H4 (cell line): ENCODE data around the gene SLU7. TPM values are rescaled to one million over a fixed set of nuclear protein-coding genes. Genes with fewer than 3 reads are reported as not detected.
"Not testable (repeated sequence)": the region's sequence is repeated elsewhere in the genome, so short reads cannot be mapped to it uniquely, and the experiment has no call there.

Experiments used
- DNase-seq: peaks from one replicate; pipeline ENCODE4 v3.0.0-alpha.2; 2015; ENCODE audit warnings: low spot score
- total RNA-seq: library from RNA; depleted of rRNA; stranded (reverse); fragments of >200 nt; shearing (Covaris generic); gene quantifications from 2 replicates; pipeline ENCODE4 v1.2.3, GENCODE V29; 2014

Gene SLU7
- total RNA-seq, 1 experiment from 2014 or later = 48.3 TPM

DNA sequence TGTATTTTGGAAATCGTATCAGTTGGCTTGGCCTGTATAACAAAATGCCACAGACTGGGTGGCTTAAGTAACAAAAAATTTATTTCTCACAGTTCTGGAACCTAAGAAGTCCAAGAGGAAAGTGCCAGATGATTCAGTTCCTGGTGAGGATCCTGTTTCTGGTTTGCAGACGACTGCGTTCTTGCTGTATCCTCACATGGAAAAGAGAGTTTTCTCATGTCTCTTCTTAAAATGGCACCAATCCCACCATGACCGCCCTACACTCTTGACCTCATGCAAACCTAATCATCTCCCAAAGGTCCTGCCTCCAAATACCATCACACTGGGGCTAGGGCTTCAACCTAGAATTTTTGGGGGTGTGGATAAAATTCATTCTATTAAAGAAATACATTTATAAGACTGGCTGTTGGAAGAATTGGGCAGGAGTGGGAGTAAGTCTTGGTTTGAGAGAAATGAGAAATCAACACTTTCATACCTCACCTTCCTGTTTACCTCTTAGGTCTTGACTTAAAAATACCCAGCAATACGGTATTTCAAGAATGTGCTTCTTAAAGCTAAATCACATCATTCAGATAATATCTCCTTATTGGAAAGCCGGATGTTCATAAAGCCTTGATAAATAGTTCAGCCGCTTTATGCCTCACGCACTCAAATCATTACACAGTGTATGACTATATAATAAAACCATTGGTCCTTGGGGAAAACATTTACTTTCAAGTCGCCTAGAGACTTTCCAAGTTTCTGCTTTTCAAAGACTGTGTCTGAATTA lies 31.5 kb upstream of the SLU7 start:
- DNase-seq = no peak

DNA sequence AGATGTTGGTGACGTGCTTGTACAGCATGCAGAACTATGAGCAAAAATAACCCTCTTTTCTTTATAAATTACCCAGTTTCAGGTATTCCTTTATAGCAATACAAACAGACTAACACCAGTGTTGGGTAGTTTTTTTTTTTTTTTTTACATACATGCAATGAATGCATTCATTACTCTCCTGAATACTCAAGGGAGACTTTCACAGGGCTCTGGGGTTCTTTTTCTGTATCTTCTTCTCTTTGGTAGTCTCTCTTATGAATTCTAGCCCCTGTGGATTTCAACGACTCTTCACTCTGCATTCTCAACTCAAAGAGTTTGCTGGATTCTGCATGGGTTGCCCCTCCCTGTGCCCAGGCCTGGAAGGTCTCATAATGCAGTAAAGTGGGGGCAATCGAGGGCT lies 30.6 kb upstream of the SLU7 start:
- no peak for DNase-seq

DNA sequence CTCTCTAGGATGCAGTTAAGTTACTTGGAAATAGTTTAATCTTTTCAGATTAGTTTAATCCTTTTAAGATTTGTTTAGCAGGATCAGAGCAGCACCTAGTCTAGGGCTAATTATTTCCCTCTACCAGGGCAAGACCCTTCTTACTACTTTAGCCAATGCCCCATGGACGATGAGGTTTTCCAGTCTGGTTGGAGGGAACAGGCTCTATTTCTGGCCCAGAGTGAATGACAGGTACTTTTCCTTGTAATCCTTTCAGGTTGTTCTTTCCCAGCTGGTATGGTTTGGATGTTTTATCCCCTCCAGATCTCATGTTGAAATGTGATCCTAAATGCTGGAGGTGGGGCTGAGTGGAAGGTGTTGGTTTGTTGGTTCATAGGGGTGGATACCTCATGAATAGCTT lies 30.0 kb upstream of the SLU7 start:
- DNase-seq = no peak

DNA sequence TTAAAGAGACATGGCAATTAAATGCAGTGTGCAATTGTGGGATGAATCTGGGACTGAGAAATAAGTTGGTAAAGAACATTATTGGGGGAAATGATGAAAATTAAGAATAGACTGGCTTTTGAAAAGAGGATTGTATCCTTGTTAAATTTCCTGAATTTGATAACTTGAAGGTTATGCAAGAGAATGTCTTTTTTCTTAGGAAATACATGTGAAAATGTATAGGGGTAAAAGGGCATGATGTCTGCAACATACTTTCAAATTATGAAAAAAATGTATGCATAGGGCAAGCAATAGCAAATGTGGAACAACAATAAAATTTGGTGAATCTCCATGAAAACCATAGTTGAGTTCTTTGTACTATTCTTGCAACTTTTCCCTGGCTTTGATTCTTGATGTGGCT lies 26.9 kb upstream of the SLU7 start:
- no peak for DNase-seq

DNA sequence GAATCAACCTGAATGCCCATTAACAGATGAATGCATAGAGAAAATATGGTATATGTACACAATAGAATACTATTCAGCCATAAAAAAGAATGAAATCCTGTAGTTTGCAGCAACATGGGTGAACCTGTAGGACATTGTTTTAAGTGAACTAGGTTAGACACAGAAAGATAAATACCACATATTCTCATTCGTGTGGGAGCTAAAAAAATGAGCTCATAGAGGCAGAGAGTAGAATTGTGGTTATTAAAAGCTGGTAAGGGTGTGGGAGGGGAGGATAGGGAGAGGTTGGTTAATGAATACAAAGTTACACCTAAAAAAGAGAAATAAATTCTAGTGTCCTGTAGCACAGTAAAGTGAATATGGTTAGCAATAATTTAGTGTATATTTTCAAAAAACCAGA lies 26.3 kb upstream of the SLU7 start:
- no peak for DNase-seq

DNA sequence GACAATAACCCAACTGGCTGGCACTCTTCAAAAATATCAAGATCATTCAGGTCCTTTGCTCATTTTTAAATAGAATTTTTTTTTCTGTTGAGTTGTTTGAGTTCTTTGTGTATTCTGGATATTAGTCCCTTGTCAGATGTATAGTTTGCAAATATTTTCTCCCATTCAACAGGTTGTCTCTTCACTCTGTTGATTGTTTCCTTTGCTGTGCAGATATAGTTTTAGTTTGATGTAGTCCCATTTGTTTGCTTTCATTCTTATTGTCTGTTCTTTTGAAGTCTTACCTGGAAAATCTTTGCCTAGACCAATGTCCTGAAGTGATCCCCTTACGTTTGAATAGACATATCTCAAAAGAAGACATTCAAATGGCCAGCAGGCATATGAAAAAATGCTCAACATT lies 25.5 kb upstream of the SLU7 start:
- DNase-seq = no peak

DNA sequence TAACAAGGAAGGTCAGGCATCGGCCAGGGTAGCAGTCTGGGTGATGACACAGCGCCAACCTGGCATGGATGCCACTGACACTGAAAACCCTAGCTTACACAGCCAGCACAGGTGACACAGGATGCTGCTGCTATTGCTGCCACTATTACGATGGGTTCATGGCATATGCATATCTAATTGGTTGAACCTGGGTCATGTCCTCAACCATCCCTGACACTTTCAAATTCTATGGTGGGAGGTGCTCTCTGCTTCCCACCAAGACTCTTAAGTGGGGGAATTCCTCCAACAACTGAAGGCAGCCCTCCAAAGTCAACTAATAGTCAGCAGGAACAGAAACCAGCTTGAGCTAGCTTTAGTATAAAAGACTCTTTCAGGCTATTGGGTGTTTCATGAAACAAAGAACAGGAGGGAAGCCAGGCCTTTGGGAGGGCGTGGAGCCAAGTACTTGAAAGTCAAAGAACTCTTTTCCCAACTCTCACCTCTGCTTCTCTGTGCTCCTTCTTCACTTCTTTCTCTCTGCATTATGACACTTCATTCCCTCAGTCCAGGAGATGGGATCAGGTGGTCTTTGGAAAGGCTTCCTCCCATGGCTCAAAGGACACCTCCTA lies 24.0 kb upstream of the SLU7 start:
- no peak for DNase-seq

DNA sequence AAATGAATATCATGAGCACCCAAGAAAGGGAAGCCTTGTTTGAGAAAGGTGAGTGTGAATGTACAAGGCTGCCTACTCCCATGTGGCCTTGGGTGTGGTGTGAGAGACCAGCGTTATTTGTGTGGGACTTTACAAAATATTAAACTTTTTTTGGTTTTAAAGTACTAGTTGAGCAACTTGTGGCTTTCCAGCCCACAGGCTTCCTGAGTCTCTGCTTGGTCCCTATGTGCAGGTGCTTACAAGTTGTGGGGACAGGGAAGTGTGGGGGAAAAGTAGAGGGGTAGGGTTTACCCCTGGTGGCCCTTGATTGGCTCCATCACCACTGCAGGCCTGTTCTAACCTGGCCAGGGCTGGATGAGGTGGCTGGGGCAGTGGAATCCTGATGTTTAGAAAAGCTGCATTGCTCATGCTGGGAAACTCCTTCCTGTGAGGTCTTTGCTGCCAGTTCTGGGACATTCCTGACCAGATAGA lies 22.5 kb upstream of the SLU7 start:
- no peak for DNase-seq

DNA sequence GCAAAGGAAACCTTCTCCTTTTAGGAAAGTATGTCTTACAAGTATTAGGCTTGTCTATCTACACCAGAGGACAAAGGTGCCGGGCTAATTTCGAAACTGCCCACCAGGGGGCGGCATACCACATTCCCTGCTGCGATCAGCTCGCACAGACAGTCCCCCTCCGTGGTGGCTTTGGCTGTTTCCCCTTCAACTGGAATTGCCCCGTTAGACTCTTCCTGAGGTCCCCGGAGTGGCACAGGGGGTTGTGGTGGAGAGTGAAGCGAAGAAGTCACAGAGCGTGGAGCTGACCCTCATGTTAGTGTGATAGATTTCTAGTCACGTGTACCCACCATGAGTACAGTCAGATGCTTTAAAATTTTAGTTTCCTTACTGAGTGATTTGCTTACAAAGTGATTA lies 20.3 kb upstream of the SLU7 start:
- DNase-seq = peak; percentile 59

DNA sequence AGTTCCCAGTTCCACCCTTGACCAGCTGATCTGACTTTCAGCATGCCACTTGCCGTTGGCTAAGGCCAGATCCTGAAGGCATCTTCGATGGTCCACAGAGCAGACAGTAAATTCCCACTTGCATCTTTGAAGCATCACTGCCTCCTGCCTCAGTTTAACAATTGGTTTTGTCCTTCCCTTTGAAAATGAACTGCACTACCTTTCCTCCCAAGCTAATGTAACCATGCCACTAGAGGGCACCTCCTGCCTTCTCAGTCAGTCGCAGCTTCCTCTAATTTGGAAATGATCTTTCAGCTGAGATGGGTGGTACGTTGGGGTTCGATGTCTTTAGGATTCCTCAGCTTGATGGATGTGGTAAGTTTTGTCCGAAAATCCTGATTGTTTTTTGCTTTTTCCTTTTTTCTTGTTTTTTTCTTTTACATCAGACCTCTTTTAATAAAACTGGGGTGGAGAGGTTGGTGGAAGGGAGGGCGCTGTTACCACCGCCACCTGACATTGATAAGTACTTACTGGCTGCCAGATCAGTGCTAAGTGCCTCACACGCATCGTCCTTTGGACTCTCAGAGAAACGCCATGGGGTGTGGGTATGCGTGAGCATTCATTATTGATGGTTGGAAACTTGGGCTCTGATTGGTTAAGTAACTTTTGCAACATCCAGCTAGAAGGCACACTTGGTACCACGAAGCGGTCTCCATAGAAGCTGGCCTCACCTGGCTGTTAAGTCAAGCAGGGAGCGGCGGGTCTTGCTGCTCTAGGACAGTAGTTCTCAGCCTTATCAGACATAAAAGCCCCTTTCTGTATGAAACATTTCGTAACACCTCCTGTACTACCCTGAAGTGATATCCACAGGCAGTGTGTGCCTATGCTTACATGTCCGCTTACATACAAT lies 19.7 kb upstream of the SLU7 start:
- peak; percentile 67 for DNase-seq

DNA sequence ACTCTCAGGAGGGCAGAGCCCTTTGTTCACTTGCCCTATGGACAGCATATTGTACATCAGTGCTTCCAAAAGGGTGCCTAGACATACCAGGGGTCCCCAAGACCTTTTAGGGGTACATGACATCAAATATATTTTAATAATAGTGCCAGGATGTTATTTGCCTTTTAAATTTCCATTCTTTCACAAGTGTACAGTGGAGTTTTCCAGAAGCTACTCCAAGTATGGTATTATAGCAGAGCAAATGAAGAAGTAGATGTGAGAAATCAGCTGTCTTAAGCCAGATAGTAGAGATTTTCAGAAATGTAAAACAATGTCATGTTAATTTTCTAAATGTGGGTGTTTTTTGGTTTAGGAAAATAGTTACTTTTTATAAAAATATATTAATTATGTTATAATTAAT lies 18.4 kb upstream of the SLU7 start:
- no peak for DNase-seq

DNA sequence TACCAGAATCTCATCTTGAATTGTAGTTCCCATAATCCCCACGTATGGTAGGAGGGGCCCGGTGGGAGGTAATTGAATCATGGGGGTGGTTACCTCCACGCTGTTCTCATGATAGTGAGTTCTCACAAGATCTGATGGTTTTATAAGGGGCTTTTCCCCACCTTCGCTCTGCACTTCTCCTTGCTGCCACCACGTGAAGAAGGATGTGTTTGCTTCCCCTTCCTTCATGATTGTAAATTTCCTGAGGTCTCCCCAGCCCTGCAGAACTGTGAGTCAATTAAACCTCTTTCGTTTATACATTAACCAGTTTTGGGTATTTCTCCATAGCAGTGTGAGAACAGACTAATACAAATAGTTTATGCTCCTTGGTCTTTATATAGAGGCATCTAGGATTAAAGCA lies 17.8 kb upstream of the SLU7 start:
- DNase-seq = not testable (repeated sequence)

DNA sequence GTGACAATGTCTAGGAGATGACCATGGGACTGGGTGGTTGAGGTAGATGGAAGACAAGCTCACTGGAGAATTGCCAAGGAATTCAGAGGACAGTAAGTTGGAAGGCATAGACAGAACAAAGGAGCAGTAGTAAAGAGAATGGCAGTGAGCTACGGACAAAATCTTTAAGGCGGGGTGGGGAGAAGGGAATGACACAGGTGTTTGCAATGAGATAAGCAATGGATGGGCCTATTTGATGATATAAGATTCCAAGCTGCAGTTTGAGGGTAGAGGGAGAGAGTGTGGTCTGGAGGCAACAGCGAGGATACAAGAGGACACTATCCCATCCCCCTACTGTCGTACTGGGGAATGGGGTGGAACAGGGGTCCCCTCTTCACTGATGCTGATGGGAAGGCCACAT lies 17.1 kb upstream of the SLU7 start:
- DNase-seq = no peak

DNA sequence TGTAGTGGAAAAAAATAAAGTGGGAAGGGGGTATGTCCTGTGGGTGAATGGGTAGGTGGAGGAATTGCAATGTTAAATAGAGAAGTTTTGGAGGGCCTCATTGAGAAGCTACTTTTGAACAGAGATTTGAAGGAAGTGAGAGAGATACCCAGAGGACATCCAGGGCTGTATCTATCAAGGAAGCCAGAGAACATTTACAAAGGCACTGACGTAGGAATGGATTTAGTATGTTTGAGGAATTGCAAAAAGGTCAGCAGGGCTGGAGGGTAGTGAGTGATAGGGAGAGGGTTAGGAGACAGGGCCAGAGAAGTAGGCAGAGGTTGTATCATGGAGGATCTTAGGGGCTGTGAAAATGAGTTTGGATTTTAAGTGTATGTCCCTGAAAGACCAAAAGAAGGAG lies 16.7 kb upstream of the SLU7 start:
- no peak for DNase-seq

DNA sequence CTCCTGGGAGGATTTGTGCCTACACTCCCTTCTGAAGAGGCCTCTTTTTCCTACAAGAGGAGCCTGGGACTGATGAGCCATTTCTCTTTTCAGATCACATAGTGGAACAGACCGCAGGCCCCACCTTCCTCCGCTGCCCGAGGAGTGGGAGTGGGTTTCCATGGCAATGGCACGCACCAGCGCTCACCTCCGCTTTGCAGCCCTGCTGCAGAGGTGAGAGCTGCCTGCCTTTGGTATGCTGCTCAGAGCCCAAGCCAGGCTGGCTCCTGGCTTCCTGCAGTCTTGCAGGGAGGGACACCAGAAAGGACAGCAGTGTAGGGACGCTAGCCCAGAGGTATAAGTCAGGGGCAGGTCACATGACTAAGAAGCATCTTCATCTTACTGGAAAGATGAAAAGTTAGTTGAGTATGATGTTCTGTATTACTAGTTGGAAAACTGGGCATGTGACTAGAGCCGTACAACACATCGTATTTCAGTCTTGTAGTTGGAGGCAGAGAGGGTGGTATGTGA lies 15.2 kb upstream of the SLU7 start:
- no peak for DNase-seq

DNA sequence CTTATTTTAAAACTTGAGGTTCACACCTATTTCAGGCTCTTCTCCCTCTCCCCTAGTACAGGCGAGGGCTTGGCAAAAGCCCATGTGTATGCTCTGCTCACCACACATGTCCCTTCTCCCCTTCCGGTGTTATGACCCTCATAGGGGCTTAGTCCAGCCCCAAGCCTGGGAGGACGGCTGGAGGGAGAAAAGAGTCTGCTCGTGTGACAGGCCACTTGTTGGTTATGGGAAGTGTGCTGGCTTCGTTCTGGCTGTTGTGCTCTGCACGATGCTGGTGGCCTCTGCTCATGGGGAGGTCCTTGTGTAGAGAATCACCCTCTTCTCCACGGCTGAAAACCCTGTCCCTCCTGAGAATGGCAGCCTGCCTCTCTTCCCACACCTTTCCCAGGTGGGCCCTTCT lies 13.9 kb upstream of the SLU7 start:
- no peak for DNase-seq

DNA sequence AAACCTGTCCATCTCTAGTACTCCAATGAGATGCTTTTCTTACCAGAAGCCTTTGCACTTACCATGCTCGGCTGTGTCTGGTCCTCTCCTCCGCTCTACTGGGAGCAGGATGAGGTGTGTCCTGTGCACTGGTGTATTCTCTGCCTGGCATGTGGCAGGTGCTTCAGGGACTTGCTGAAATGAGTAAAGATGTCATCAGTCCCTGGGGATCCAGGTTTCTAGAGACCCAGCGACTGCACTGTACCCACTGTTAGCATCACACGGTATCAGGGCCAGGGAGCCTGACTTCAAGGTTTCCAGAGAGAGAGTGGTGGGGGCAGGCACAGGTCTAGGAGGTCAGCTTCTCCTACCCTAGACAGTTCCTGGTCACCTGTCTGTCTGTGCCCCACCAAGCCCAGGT lies 13.3 kb upstream of the SLU7 start:
- no peak for DNase-seq

DNA sequence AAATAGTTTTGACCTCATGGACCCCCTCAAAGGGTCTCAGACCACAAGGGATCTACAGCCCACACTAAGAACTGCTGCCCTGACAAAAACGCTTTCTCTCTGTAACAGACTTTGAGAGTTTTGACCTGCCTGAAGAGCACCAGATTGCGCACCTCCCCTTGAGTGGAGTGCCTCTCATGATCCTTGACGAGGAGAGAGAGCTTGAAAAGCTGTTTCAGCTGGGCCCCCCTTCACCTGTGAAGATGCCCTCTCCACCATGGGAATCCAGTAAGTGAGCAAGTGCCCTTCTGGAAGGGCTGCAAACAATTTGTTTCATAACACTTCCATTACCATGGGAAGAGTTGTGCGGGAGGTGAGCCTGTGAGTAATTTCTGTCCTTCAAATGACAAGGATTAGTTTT lies 8.7 kb upstream of the SLU7 start:
- no peak for DNase-seq

DNA sequence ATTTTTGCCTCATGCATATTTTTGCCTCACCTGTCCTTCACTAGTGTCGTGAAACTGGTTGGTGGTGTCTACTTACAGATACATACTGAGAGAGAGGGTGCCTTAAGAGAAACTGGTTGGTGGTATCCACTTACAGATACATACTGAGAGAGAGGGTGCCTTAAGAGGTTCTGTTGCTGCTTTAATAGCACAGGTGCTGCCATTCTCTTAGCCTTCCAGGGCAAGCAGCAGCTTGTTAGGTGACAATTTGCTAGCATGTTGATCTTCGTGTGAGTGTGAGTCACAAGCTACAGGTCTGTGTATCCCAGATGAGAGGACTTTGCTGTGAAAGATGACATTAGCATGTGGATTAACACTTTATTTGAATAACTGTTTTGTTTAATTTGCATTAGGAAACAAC lies 4.2 kb upstream of the SLU7 start:
- no peak for DNase-seq

DNA sequence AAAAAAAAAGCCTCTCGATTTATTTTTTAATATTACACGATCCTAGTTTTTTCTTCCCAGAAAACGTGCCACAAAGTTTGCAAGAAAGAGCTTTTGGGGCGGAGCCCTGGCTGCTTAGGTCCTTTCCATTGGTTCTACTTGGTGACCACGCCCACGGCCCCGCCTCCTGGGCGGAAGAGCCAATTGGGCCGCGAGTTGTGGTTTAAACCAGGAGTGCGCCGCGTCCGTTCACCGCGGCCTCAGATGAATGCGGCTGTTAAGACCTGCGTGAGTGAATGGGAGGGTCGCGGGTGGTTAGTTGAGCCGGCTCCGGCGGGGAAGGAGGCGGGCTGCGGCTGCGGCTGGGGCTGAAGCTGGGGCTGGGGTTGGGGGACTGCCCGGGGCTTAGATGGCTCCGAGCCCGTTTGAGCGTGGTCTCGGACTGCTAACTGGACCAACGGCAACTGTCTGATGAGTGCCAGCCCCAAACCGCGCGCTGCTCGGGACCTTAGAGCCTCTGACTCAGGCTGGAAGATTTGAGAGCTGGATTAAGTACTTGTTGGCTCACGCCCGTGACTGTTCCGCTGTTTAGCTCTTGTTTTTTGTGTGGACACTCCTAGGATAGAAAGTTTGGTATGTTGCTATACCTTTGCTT lies 2.9 kb upstream of the SLU7 start, which contains the start of gene PTTG1:
Gene PTTG1 (plus strand): TSS at position 231 of the 634 bp plus-strand sequence. CDS start 458 bp downstream, outside the sequence.
- peak; percentile 95 for DNase-seq

DNA sequence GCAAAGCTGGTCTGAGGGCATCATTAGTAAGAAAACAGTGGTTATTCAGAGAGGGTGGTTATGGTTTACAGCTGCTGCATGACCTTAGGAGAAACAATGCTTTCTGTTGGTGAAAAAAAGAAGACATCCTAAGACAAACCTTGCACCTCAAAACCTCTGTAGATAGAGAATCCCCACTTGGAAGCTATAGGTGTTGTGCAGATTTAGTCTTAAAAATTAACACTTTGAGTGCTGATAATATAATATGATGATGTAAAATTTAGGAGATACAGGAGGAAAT lies 1.4 kb upstream of the SLU7 start:
- DNase-seq = no peak
